Muscle of back (tissue), 11 donors: ENCODE results near the gene TBX4. TPM values are rescaled to one million over a fixed set of nuclear protein-coding genes. Genes with fewer than 3 reads are reported as not detected.

Source experiments
- DNase-seq, 3 donors: peaks; one replicate each; pipeline versions ENCODE4 v3.0.0 to v3.0.0-alpha.2; 2013
- polyA plus RNA-seq, 10 donors: library from polyadenylated mRNA; unstranded; fragments of 120-200 nt; gene quantifications; one replicate each; pipeline ENCODE4 v1.2.1, GENCODE V29; 2013; ENCODE audit not compliant: insufficient read length in 10 of 10

TBX4 gene
- polyA plus RNA-seq, 10 donors: 3.7 to 37.8 (median 6.0) TPM

- DNase-seq: peak in 1 of 3 donors; percentile 82
Observed at GRCh38 chr17:61451538-61452300, 503 bp upstream of the TBX4 start.

- DNase-seq: peak in 1 of 3 donors; percentile 72
Observed at GRCh38 chr17:61453566-61454380, 1.6 kb downstream of the TBX4 start.

DNA sequence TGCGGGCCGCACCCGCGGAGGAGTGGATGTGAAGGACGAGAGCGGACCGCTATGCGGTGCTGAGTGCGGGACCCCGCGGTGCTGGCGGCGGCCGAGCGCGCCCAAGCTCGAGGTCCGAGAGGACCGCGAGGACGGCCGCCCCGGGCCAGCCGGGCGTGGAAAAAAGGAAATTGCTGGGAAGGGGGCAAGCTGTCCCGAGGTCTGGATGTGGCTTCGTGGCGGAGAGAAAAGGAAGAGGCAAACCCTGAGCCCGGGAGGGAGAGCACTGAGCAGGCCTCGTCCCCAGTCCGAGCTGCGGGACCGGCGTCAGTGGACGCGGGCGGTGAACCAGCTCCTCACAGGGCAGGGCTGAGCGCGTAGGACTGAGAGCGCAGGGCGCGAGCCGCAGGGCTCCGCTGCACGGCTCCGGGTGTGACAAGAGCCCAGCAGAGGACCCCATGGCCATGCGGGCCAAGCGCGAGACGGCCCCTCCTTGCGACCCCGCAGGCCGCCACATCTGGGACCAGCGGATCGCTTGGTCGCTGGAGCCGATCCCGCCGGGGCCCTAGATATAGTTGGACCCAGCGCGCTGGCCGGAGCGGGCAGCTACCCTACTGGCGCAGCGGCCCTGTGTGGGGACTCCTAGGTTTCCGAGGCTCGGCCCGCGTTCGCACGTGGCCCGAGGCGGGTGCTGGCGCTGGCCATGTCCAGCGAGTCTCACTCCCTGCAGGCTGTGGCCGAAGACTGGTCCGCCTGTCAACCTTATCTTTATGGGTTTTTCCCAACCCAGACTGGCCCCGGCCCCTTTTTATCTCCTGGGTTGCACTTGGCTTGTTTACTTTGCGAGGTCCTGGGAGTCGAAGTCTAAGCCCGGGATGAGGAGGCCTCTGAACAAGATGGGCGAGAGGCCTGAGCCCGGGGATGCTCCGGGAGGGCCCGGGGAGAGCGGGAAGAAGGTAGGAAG lies 2.4 kb downstream of the TBX4 start:
- DNase-seq: peak in 1 of 3 donors; percentile 75

DNA sequence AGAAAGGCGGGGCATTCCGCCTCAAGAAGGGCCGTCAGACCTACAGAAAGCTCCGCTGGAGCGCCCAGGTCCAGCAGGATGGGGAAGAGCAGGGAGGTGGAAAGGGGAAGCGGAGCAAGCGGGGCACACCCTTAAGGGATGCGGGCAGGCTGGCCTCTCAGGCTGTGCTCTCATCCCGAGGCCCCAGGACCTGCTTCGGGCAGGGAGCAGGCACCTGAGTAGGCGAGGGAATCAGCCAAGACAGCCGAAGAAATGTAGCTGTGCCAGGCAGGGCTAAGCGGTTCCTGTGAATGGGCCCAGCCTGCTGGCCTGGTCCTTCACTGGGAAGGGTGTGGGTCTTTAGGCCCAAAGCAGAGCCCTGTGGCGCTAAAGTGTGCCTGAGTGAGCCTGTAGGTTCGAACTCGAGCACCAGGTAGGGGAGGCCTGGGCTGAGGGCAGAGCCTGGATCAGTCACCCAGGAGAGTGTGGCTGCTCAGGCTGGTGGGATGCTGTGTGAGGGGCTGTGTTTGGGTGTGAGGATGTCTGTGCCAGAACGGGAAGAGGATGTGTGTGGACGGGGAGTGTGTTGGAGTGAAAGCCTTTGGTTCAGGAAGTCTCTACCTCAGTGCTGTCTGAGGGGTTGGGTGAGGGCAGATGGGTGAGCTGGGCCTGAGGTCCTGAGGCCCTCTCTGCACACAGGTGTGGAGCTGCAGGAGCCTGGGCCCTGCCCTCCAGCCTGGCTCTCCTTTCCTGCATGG lies 3.3 kb downstream of the TBX4 start:
- peak in 1 of 3 donors; percentile 63 for DNase-seq

DNA sequence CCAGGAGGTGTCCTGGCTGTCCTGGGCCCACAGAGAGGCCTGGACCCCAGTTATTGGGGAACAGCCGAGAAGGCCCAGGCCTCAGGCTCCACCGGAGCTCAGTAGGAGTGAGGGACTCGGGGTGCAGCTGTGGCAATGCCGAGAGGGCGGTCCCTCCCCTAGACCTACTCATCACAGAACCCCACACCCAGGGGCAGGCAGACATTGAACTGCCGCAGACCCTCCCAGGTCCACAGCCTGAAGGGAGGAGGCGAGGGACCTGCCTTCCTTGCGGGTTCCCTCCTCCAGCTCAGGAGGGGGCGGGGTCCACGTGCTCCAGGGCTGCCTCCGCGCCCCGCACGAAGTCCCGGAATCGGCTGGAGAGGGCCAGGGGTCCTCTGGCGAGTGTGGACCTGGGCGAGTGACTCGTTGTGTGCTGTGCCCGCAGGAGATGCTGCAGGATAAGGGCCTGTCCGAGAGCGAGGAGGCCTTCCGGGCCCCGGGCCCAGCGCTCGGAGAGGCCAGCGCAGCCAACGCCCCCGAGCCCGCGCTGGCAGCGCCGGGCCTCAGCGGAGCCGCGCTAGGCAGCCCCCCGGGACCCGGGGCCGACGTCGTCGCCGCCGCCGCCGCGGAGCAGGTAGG lies 3.9 kb downstream of the TBX4 start:
- peak in 1 of 3 donors; percentile 57 for DNase-seq

DNA sequence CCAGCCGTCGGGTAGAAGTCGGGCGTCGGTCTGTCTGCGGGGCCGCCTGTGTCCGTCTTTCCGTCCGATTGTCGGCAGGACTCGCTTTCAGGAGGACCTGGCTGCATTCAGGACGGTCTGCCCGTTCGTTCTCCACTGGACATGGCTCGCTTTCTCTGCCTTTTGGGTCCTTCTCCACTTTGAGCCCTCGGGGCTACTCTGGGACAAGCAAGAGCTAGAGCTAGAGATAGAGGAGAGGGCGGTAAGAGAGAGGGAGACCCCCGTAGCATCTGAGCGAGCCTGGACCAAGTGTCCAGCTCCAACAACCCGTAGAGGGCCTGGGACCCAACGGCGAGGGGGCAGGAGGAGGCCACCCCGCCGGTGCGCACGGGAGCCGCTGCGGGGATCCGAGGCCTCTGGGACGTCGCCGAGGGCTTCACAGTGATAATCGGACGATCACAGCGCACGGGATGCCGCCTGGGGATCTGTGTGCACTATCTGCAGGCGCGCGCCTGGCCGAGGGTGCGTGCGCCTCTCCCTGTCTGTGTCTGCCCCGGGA lies 4.5 kb downstream of the TBX4 start:
- DNase-seq: peak in 1 of 3 donors; percentile 45

- peak in 1 of 3 donors; percentile 49 for DNase-seq
Observed at GRCh38 chr17:61457226-61457983, 5.2 kb downstream of the TBX4 start.

DNA sequence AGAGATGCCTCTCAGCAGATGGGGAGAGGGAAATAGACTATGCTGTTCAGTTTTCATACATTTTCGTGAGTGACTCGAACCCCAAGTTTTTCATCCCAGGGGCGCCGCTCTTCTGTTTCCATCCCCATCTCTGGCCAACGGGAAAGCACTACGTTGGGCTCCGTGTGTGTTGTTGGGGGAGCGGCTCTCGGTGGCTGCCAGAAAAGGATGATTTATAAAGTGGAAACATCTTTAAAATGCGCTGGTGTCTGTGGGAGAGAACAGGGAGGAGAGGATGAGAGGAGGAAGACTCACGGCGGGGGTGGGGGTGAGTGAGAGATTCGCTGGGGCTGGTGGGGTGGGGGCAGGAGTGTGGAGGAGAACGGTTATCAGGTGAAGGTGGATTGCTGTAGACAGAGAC lies 5.8 kb downstream of the TBX4 start:
- DNase-seq: no peak

GRCh38 chr17:61458421-61459141 lies 6.4 kb downstream of the TBX4 start:
- DNase-seq: no peak

- no peak for DNase-seq
Observed at GRCh38 chr17:61459142-61459809, 7.1 kb downstream of the TBX4 start.

- DNase-seq: no peak
Observed at GRCh38 chr17:61459939-61460718, 7.9 kb downstream of the TBX4 start.

DNA sequence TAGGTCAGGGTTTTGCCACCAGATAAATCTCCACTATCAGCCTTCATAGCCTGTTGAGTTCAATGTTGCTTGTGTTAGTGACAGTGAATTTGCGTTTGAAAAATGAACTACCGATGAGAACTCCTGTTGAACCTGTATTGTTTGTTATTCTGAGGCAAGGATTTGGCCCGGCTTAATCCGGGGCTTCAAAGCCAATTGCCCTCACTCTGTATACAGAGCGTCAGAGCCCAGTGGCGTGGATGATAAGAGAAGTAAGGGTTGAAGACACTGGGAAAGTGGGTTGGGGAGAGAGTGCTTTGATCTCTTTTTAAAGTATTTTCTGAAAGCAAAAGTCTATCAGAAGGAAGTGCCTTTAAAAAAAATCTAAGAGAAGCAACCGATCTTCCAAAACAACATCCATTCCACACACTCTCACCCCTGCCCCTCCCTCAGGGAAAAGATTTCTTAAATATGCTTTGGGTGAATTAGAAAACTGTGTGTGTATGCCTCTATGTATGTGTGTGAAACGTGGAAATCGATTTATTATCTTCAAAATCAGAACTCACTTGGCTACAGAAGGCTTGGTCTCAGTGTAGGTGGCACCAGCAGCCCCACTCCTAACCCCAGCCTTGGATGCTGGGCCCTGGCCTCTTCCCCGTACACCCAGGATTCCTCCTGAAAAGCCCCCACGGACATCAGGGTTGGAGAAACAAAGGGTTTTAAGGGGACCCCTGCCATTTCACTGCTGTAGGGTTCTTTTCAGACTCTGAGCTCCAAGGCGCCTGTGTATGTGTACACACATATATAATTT lies 8.8 kb downstream of the TBX4 start:
- no peak for DNase-seq

DNA sequence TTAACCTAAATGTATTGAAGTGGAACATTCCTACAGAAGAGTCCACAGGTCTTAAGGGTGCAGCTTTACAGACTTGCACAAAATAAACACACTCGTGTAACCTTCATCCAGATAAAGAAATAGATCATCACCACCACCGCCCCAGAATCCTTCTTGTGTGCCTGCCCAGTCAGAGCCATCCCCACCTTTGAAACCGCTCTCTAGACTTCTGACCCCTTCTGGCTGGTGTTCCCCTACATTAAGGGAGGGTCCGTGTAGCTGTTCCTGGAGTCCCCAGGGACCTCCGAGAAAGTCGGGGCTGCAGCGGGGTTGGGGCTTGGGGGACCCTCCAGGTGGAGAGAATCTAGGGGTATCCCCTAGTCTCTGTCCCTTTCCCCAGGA lies 9.4 kb downstream of the TBX4 start:
- no peak for DNase-seq

- DNase-seq: peak in 1 of 3 donors; percentile 56
Observed at GRCh38 chr17:61461967-61462718, 9.9 kb downstream of the TBX4 start.

DNA sequence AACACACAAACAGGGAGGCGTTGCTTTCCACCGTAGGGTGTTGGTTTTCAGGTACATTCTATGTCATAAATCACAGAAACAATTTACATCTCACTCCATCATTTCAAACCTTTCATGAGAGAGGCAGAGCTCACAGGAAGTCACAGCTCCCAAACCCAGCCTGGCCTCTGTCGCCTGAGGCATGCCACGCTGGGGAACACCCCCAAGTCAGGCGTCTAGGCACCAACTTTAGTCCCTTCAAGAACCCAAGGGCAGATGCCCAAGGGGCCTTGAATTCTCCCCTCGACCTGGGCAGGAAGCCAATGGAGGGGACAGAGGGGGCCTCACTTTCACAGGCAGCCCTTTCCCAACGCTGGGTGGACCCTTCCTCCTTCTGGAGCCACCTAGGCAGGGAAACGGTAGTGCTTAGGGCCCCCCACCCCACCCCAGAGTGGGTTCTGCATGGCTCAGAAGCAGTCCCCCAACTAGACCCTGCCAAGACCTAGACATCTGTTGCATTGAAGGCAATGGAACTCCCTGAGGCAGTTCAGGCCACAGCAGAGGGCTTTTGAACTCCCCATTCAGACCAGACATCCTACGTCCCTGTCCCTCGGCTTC lies 10.6 kb downstream of the TBX4 start:
- peak in 1 of 3 donors; percentile 34 for DNase-seq
